Activated CD8-positive, alpha-beta memory T cell treated with anti-CD3 and anti-CD28 coated beads for 1 hour (primary cell): Measurements from ENCODE around the gene SBNO2.
A peak's percentile ranks its signal among the peaks of the same experiment; 100 is the strongest.
"Not testable (repeated sequence)": the region's sequence is repeated elsewhere in the genome, so short reads cannot be mapped to it uniquely, and the experiment has no call there.

ENCODE experiments used
- DNase-seq, 2 donors: peaks; one replicate each; pipeline ENCODE4 v3.0.0-alpha.2; 2020; ENCODE audit warnings: low read depth in 1 of 2; ENCODE audit errors: extremely low read depth in 1 of 2

The SBNO2 gene

DNA sequence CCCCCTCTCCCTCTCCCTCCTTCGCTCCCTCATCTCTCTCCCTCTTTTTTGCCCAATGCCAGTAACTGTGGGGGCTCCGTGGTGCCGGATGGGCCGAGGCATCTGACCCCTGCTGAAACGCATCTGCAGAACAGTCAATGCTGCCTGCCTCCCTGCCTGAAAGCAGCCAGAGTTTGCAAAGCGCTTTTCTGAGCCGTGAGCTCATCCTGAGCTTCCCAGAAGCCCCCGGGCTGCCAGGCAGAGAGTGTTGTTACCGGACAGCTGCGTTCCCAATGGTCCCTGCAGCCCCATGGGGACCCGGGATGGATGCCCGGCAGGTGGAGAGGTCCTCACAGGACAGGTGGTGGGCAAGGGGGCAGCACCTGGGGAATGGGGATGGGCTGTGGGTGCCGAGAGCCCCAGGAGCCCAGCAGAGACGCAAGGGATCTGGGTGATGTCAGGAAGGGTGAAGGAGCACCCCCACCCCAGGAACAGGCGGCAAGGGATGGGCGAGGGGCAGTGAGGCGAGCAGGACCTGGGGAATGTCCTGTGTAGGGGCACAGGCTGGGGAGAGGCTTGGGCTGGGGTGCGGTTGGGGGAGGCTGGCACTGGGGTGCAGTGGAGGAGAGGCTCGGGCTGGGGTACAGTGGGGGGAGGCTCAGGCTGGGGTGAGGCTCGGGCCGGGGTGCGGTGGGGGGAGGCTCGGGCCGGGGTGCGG, 37.3 kb downstream of the SBNO2 start:
- DNase-seq, result no peak

DNA sequence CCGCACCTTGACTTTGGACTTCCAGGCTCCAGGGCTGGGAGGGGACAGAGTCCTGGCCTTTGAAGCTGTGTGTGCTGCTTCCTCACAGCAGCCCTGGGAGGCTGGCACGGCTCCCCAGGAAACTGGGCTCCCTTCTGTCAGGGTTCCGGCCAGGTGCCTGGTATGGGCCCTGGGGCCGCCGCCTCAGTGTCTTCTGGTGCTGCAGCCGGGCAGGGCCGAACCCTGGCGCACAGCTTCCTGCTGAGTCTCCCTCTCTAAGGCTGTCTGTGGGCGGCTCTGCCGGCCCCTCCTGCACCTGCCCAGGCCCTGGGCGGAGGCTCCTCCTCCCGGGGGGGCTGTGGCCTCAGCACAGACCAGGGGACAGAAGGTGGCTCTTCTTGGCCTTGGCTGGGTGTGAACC, 37.9 kb downstream of the SBNO2 start:
- no peak for DNase-seq

DNA sequence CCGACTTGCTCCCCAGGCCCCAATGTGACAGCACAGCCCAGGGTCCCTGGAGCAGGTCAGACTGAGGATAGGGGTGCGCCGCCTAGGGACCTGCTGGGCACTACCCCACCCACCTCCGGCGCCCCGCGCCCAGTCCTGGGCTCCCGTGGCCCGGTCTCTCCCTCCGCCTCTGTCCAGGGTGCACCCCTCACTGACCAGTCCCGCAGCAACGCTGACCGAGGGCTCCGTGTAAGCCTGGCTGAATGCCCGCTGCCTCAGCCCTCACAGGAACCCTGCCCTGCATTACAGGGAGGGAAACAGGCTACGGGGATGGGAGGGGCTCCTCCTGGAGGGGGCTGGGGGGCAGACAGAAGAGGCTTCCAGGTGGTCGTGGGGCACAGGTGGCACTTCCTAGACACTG, 38.6 kb downstream of the SBNO2 start:
- no peak for DNase-seq

DNA sequence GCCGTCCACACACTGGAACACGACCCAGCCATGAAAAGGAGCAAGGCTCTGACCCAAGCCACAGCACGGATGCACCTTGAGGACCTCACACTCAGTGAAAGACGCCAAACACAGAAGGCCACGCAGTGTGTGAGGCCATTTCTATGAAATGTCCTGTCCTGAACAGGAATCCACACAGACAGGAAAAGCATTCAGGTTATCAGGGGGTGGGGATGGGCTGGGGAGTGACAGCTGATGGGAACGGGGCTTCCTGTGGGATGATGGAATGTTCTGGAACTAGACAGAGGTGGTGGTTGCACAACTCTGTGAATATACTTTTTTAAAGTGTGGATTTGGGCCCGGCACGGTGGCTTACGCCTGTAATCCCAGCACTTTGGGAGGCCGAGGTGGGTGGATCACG, 39.6 kb downstream of the SBNO2 start:
- no peak for DNase-seq

DNA sequence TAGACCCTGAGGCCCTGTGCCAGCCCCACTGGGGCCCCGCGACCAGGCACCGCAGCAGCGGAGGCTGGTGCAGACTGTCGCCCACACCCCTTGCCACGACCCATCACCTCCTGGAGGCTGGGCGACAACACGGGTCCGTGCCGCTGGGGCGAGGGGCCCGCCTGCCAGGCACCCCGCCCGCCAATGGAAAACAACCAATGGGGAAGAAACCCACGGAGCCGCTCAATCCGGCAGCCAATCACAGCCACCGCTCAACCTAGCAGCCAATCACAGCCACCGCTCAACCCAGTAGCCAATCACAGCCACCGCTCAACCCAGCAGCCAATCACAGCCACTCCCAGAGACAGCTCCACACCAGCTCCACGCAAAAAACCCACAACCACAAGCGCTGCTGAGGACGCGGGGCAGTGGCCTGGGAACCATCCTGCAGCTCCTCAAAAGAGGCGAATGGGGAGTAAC, 40.6 kb downstream of the SBNO2 start:
- DNase-seq, result peak; percentile 47 to 53

DNA sequence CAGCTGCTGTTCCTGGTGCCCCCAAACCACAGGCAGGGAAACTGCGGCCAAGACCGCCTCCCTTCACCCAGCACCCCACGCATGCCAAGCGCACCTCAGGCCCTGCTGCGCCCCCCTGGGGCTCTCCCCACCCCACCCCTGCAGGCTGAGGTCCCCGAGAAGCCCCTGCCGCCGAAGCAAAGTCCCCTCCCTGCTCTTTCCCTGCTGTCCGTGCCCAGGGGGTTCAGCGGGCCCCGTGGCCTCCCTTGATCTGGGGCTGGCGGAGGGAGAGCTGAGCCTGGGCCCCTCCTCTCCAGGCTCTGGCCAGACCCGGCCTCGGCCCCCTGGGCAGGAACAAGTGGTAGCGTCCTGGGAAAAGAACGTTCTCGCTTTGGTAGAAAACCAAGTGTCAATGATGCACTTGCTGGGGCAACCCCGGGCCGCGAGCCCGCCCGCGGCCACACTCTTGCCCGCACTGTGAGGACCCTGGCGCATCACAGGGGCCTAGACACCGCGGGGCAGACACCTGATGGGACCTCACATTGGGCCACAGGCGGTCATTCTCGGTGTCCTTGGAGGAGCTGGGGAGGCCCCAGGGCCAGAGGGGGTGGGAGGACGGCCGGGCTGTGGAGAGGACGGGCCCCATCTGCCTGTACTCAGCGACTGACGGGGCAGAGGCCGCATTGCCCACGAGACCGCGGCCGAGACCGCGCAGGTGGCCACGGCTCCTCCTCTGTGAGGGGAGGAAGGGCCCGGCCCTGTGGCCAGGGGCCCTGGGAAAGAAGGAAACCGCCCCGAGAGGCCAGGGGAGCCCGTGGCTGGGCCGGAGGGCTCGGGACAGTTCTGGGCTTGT, 41.3 kb downstream of the SBNO2 start:
- no peak for DNase-seq

DNA sequence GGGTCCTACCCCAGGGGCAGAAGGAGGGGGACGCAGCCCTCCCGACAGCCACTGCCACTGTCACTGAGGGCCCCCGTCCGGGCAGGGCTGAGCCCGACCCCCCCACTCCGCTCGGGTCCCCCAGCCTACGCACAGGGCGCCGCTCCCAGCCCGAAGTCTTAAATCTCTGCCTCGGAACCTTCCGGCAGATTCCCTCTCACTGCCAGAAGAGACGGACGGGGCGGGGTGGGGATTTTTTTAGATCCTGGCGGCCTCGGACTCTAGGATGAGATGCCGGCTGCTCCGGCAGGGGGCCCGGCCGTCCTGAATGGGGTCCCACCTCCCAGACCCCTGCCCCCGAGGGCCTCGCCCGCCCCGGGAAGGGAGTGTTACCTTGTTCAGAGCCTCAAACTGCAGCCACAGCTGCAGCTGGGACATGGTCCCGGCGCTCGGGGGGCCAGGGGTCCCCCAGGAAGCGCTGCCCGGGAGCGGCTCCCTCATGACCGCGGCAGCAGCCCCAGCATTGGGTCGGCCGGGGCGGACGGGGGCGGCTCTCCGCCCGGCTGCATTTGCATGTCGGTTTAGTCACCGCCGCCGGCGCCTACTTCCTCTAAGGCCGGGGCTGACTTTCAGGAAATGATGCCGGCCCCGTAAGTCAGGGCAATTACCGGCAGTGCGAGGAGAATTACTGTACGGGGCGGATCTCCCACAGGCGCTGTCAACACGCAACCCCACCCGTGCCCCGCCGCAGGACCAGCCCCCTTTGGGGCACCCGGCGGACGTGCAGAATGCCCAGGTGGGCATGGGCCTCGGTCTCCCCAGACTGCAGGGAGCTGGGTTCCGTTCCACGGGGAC, 42.1 kb downstream of the SBNO2 start:
- peak; percentile 65 to 73 for DNase-seq

DNA sequence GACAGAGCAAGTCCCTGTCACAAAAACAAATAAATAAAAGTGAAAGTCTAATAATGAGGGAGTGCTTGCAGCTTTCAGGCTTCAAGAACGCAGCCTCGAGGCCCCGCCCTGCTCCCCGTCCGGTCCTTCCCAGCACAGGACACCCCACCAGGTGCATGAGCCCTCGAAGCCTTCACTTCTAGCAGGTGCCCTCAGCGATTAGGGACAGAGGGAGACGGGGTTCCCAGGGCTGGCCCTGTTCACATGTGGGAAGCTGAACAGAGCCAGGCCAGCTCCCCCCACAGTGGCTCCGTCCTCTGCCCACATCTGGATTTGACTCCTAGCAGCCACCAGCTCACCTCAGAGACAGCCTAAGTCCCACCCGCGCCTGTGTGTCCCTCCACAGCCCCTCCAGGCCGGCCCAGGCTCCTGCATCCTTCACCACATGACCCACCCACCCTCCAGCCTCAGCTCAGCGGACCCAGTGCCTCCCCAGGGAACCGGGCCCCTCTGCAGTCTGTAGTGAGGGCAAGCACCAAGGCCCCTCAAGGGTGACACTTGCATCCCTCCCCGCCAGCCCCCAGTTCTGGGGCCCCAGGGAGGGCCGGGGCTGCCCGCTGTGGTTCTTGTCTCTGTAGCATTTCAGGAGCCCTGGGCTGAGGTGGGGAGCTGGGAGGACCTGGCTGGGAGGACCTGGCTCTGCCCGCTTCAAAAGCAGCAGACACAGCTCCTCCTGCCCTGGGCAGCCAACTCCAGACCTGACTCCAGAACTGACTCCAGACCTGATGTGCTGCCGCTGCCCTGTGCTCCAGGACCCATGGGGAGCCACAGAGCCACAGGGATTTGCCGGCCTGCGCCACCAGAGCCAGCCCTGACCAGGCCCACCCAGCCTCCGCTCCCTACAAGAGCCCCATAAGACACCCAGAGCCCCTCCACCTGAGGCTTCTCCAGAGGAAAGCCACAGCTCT, 43.0 kb downstream of the SBNO2 start:
- DNase-seq, result no peak

DNA sequence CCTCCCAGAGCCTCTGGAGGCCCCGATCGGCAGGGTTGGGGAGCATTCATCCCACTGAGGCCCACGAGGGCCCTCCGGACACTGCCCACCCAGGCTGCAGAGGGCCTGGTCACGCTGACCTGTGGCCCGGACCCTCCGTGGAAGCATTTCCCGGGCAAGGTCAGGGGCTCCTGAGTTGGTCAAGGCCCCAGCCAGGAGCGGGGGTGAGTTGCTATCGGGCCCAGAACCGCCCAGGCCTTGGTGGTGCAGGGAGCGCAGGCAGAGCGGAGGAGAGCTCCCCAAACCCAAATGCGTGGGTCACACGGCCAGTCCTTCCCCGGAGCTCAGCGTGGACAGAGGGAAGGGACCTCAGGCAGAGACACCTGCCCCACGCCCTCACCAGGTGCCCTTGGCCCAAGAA, 44.5 kb downstream of the SBNO2 start:
- DNase-seq, result no peak

DNA sequence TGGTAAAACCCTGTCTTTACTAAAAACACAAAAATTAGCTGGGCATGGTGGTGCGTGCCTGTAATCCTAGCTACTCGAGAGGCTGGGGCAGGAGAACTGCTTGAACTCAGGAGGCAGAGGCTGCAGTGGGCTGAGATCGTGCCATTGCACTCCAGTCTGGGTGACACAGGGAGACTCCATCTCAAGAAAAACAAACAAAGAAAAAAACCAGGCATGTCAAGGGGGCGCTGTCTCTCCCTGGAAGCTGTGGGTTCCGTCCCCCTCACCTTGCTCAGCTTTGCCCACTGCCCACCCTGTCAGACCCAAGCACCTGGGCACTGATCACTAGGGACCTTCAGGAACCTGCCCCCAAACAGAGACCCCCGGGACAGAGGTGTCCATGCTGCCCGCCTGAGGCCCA, 45.0 kb downstream of the SBNO2 start:
- not testable (repeated sequence) for DNase-seq

DNA sequence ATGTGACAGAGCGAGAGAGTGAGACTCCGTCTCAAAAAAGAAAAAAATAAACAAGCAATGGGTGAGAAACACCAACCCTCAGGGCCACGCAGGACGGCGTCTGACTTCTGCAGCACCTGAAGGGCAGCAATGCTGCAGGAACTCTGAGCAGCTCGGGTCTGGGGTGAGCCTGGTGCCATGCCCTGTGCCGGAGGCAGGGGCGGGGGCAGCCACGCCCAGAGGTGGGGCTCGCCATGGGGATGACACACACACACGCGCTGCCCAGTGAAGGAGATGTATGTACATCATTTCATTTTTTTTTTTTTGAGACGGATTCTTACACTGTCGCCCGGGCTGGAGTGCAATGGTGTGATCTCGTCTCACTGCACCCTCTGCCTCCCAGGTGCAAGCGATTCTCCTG, 46.0 kb downstream of the SBNO2 start:
- no peak for DNase-seq

DNA sequence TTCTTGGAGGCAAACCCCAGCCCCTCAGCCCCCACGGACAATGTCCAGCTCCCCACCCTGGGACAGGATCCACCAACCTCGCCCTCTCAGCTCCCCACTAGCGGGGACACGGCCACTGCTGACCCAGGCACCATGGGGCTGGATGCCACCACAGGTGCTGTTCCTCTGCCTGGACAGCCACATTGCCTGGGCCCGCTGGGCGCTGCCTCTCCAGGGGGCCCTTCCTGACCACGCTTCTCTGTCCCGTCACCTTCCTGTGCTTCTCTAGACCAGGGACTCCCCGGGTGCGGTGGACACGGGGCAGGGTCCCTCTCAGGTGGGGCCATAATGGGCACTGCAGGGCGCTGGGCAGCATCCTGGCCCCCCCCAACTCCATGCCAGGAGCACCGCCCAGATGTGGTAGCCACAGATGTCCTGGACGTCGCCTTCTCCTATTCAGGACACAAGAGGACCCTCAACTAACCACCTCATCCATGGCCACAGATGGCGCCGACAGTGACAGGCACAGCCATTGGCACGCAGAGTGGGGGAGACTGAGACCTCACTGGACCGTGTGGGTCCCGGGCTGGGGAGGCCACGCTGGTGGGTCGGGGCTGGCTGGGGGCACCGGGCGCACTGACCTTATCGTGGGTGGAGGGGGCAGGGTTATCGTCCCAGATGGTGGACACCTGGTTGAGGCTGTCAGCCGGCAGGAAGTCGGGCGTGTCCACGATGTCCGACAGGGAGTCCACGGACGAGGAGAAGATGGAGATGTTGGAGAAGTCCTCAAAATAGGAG, 46.9 kb downstream of the SBNO2 start:
- DNase-seq, result no peak

DNA sequence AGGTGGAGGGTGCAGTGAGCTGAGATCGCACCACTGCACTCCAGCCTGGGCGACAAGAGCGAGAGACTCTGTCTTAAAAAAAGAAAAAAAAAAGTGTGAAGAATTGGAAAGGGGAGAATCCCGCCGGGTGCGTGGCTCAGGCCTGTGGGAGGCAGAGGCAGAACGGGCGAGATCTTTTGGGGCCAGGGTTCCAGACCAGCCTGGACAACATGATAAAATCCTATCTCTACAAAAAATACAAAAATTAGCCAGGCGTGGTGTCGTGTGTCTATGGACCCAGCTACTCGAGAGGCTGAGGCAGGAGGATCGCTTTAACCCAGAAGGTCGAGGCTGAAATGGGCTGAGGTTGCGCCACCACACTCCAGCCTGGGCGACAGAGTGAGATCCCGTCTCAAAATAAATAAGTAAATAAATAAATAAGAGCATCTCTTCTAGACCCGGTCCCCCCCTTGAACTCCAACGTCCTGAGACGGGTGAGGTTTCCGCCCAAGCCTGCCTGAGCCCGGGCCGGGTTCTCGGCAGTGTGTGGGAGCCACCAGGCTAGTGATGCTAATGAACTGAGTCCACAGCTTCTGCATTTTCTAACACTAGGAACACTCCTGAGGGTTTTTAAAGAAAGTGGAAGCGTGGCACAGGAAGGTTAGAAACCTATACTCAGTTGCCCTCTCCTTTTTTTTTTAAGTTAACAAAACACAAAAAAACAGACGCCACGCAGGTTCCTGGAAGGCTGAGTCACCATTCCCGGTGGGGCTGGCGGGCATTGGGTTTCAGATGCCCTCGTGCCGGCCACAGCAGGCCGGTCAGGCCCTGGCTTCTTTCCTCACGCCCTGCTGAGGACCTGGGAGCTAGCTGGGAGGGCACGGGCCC, 48.2 kb downstream of the SBNO2 start:
- no peak for DNase-seq

DNA sequence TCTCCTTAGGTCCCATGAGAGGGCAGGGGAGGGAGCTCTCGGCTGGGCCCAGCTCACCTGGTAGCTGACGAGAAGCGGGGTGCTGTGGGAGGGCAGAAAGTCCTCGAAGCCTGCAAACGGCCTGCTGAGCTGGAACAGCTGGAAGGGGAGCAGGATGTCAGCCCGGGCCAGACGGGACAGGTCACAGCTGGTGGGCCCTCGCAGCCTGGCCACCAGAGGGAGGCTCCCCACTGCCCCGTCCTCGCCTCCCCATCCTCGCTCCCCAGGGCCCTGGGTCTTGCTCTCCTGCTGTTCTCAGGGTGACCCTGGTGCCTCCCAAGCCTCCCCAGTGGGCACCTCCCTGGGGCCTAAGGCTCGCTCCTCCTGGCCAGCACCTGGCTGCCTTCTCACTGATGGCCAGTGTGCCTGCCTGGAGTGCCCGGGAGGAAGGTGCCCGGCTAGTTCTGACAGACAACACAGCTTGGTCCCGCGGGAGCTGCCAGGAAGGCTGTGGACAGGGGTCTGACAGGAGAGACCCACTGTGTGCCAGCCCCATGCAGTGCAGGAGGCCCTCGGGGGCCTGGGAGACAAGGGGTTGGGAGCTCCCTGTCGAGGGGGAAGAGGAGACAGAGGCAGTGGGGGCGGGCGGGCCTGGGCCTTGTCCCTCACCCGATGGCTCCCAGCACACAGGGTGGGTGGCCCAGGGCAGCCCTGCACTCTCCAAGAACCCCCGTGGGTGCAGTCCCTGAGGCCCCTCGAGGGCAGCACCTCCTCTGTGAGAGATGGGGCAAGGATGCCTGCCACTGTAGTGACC, 50.0 kb downstream of the SBNO2 start:
- DNase-seq, result no peak

DNA sequence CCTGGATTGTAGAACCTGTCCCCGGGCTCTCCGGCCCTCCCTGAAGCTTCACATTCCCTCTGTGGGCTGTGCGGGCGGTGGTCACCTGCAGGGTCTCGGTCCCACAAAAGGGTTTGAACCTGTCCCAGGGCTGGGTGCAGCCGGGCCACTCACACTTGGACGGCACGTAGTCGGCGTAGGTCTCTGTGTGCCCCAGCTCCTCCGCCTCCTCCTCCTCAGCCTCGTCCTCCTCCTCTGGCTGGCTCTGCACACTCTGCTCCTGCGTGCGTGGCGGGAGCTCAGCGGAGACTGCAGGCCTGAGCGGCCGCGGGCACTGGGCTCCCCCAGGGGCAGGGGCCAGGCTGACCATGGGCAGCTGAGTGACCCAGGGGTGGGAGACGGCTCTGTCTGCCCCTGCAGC, 50.7 kb downstream of the SBNO2 start:
- DNase-seq, result no peak

DNA sequence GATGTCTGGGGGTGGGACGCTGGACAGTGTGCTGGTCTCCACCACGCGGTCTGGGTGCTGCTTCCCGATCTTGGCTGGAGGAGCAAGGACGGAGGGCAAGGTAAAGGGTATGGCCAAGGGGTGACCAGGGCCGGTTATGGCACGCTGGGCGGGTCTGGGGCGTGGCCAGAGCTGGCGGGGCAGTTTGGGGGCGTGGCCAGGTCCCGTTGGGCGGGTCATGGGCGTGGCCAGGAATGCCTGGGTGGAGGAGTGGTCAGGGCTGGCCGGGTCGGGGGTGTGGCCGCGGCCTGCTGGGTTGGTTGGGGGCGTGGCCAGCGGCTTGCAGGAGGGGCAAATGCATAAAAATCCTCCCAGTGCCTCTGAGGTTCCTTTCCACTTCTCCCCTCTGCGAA, 51.1 kb downstream of the SBNO2 start:
- DNase-seq, result no peak

DNA sequence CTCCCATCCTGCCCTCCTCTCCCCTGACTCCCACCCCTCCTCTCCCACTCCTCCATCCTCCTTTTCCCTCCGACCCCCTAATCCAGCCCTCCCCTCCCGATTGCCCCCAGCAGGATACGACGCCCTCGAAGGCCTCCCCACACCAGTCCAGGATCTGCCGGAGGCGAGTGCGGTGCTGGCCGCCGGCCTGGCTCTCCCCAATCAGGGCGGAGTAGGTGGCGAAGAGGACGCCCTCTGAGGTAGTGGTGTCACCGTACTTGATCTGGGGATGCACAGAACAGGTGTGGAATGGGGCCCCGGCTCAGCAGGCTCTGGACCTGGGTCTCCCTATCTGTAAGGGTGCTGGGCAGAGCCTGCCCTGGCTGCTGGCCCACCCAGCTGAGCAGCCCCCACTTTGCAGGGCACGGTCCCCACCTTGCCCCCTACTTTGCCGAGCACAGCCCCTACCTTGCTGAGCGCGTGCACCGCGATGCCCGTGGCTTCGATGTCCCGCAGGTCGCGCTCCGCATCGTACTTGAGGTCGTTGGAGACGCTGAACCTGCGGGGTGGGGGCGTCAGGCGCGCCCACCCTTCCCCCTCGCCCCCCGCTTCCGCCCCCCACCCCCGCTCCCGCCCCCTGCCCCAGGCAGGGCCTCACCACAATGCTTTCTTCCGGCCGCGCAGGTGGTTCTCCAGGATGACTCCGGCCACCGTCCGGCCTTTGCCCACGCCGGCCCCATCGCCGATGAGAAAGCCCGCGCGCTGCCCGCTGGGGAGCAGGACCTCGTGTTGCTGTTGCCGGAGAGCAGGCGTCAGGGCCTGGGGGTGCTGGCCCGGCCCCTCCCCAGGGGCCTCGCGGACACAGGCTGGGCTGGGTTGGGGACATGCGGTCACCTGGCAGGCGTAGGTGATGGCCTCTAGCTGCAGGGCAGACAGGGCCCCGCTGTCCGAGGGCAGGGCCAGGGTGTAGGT, 51.8 kb downstream of the SBNO2 start:
- no peak for DNase-seq
